BJ (cell line): ENCODE results near the gene DOK3. TPM values are rescaled to one million over a fixed set of nuclear protein-coding genes. Genes with fewer than 3 reads are reported as not detected.

Experiments
- CTCF ChIA-PET: fragments of 350-600 bp; formaldehyde crosslinking; extraction: SDS; loops from one replicate; lab custom pipeline; 2021; ENCODE audit warnings: antibody characterized with exemption, inconsistent platforms; lab: Yijun Ruan, JAX
- POLR2A ChIA-PET: fragments of 300-600 bp; sonication (Branson Sonifier 250); formaldehyde crosslinking; extraction: SDS; loops from one replicate; lab custom pipeline; 2021; ENCODE audit warnings: antibody characterized with exemption; lab: Charles Lee
- DNase-seq: peaks from one replicate; pipeline ENCODE4 v3.0.0-alpha.2; 2011; ENCODE audit warnings: low read depth
- H3K27me3 ChIP-seq: 2 replicates; pipeline ENCODE4 v1.6.0; 2011; ENCODE audit warnings: low read length; ENCODE audit not compliant: control insufficient read depth, insufficient read depth
- H3K36me3 ChIP-seq: 2 replicates; pipeline ENCODE4 v1.5.1; 2011; ENCODE audit warnings: low read length; ENCODE audit not compliant: control insufficient read depth, insufficient read depth
- H3K4me3 ChIP-seq: 2 replicates; pipeline ENCODE4 v1.5.1; 2011; ENCODE audit warnings: low read depth, mild to moderate bottlenecking, control low read depth, low read length
- CTCF ChIP-seq: IDR thresholded peaks from 2 replicates; pipeline ENCODE4 v1.5.1; 2011; ENCODE audit warnings: low read depth, mild to moderate bottlenecking, control low read depth, inconsistent platforms, low read length, moderate library complexity; ENCODE audit not compliant: insufficient read depth
- polyA plus RNA-seq: library from polyadenylated mRNA; depleted of rRNA; stranded (reverse); fragments of >200 nt; gene quantifications from 2 replicates; pipeline ENCODE4 v1.2.3, GENCODE V29; 2011

The DOK3 gene
- polyA plus RNA-seq, 1 experiment = 1.2 TPM

- POLR2A ChIA-PET = no interaction called here
- TF ChIP-seq CTCF = no peak
- no peak overlapping the region for H3K4me3 ChIP-seq
- DNase-seq = no peak
- peaks cover 43% of the 10 kb centered on the region for H3K36me3 ChIP-seq
- H3K27me3 ChIP-seq = no peaks in the 10 kb centered on the region
- CTCF ChIA-PET = interaction anchor here (1.0 kb wide), 1 partner anchor 13 kb away, joined by 5 read pairs; no protein-coding TSS in a partner anchor
Observed at GRCh38 chr5:177514541-177514940, 4.9 kb upstream of the DOK3 start.

GRCh38 chr5:177513500-177513899, 3.9 kb upstream of the DOK3 start:
- POLR2A ChIA-PET = no interaction called here
- CTCF ChIA-PET = no interaction called here
- no peak for DNase-seq
- no peak overlapping the region for H3K4me3 ChIP-seq
- H3K27me3 ChIP-seq = no peaks in the 10 kb centered on the region
- H3K36me3 ChIP-seq = peaks cover 41% of the 10 kb centered on the region
- TF ChIP-seq CTCF = no peak

GRCh38 chr5:177512736-177513380, 3.2 kb upstream of the DOK3 start:
- ChIA-PET POLR2A (no interaction called here), CTCF (interaction anchor here (1.1 kb wide), 1 partner anchor 108 kb away, joined by 3 read pairs; no protein-coding TSS in a partner anchor)
- H3K4me3 ChIP-seq = no peak overlapping the region
- no peak for TF ChIP-seq CTCF
- H3K36me3 ChIP-seq = peaks cover 41% of the 10 kb centered on the region
- no peaks in the 10 kb centered on the region for H3K27me3 ChIP-seq
- DNase-seq = no peak

GRCh38 chr5:177511796-177512675, 2.4 kb upstream of the DOK3 start:
- ChIA-PET CTCF (interaction anchor here (1.1 to 3.6 kb wide), 2 partner anchors 11 to 108 kb away, joined by 3 to 26 read pairs; no protein-coding TSS in a partner anchor), POLR2A (no interaction called here)
- DNase-seq = no peak
- no peak overlapping the region for H3K4me3 ChIP-seq
- no peaks in the 10 kb centered on the region for H3K27me3 ChIP-seq
- H3K36me3 ChIP-seq = peaks cover 41% of the 10 kb centered on the region
- TF ChIP-seq CTCF = no peak

GRCh38 chr5:177511181-177511580, 1.6 kb upstream of the DOK3 start:
- ChIA-PET CTCF (interaction anchor here (0.8 to 3.6 kb wide), 2 partner anchors 10 to 20 kb away, joined by 3 to 26 read pairs; no protein-coding TSS in a partner anchor), POLR2A (no interaction called here)
- no peak for TF ChIP-seq CTCF
- no peak overlapping the region for H3K4me3 ChIP-seq
- no peak for DNase-seq
- H3K27me3 ChIP-seq = no peaks in the 10 kb centered on the region
- peaks cover 41% of the 10 kb centered on the region for H3K36me3 ChIP-seq
